BE2C (cell line): Measurements from ENCODE around the gene CDH23.

Source experiments
- DNase-seq: peaks from one replicate; pipeline ENCODE4 v3.0.0-alpha.2; 2020
- H3K27me3 ChIP-seq: fragments of 250-450 bp; sonication (Bioruptor Pico); 2 replicates; pipeline ENCODE4 v1.5.1; 2020; ENCODE audit warnings: mild to moderate bottlenecking
- H3K36me3 ChIP-seq: fragments of 250-450 bp; sonication (Bioruptor Pico); 2 replicates; pipeline ENCODE4 v1.5.1; 2020; ENCODE audit warnings: mild to moderate bottlenecking
- H3K4me1 ChIP-seq: fragments of 250-450 bp; sonication (Bioruptor Pico); 2 replicates; pipeline ENCODE4 v1.5.1; 2020
- H3K4me3 ChIP-seq: 2 replicates; pipeline ENCODE4 v1.5.1; 2011; ENCODE audit warnings: low read depth, low read length
- H3K9me3 ChIP-seq: fragments of 250-450 bp; sonication (Bioruptor Pico); 2 replicates; pipeline ENCODE4 v1.5.1; 2020
- TF ChIP-seq, protein P1 (sequence below): IDR thresholded peaks from 2 replicates; pipeline ENCODE4 v1.5.1; 2012; ENCODE audit warnings: mild to moderate bottlenecking, low read depth, low read length

The CDH23 gene

GRCh38 chr10:71549766-71550533 is 153.2 kb downstream of the CDH23 start:
- Histone ChIP-seq H3K36me3 (no peaks in the 10 kb centered on the region), H3K4me3 (no peak overlapping the region), H3K9me3 (no peaks in the 10 kb centered on the region), H3K27me3 (no peaks in the 10 kb centered on the region), H3K4me1 (peaks cover 13% of the 10 kb centered on the region)
- TF ChIP-seq, protein P1, sequence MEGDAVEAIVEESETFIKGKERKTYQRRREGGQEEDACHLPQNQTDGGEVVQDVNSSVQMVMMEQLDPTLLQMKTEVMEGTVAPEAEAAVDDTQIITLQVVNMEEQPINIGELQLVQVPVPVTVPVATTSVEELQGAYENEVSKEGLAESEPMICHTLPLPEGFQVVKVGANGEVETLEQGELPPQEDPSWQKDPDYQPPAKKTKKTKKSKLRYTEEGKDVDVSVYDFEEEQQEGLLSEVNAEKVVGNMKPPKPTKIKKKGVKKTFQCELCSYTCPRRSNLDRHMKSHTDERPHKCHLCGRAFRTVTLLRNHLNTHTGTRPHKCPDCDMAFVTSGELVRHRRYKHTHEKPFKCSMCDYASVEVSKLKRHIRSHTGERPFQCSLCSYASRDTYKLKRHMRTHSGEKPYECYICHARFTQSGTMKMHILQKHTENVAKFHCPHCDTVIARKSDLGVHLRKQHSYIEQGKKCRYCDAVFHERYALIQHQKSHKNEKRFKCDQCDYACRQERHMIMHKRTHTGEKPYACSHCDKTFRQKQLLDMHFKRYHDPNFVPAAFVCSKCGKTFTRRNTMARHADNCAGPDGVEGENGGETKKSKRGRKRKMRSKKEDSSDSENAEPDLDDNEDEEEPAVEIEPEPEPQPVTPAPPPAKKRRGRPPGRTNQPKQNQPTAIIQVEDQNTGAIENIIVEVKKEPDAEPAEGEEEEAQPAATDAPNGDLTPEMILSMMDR = no peak
- DNase-seq = no peak

DNA sequence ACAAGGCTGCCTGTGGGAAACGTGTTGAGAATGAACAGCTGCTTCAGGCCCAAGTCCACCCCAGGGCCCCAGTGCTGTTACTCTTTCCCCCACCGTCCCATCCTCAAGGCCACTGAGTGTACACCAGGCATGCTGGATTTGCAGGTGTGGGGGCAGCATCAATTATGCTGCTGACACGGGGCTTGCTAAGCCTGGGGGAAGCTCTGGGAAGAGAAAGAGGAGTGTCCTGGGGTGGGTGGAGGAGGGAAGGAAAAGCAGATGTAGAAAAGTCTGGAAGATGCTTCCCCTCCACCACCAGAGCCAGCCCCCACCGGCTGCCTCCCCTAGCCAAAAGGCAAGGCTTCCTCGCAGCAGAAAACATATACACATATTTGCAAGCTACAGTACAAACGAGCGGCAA is 153.9 kb downstream of the CDH23 start:
- DNase-seq = no peak
- H3K36me3 ChIP-seq = no peaks in the 10 kb centered on the region

GRCh38 chr10:71551970-71552369 is 155.2 kb downstream of the CDH23 start:
- Histone ChIP-seq H3K27me3 (no peaks in the 10 kb centered on the region), H3K36me3 (no peaks in the 10 kb centered on the region), H3K4me1 (peaks cover 13% of the 10 kb centered on the region), H3K4me3 (no peak overlapping the region), H3K9me3 (no peaks in the 10 kb centered on the region)
- DNase-seq = no peak
- TF ChIP-seq, protein P1 = no peak

More for the DNA sequence above, 153.9 kb downstream of the CDH23 start:
- Histone ChIP-seq H3K27me3 (no peaks in the 10 kb centered on the region), H3K4me1 (peaks cover 13% of the 10 kb centered on the region), H3K9me3 (no peaks in the 10 kb centered on the region), H3K4me3 (no peak overlapping the region)
- TF ChIP-seq, protein P1 = no peak

GRCh38 chr10:71553432-71553831 is 156.7 kb downstream of the CDH23 start:
- TF ChIP-seq, protein P1 = no peak
- Histone ChIP-seq H3K4me1 (peaks cover under 1% of the 10 kb centered on the region), H3K36me3 (no peaks in the 10 kb centered on the region), H3K27me3 (no peaks in the 10 kb centered on the region), H3K4me3 (no peak overlapping the region), H3K9me3 (no peaks in the 10 kb centered on the region)
- DNase-seq = no peak

DNA sequence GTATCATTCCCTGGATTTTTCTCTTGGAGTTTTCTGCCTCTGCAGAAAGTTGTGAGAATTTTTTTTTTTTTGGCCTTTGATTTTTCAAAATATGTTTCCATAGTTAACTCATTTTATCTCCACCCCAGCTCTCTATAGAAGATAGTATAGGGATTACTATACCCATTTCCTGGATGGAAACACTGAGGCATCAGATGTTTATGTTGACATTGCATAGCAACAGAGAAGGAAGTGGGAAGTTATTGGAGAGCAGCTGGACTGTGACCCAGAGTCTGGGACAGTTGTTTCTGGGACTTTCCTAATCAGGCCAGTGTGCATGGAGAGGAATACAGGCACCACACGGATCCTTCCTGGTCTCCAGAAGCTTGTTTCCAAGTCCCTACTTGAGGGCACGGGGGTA is 158.0 kb downstream of the CDH23 start:
- DNase-seq = no peak
- Histone ChIP-seq H3K27me3 (no peaks in the 10 kb centered on the region), H3K9me3 (no peaks in the 10 kb centered on the region), H3K4me1 (no peaks in the 10 kb centered on the region), H3K4me3 (no peak overlapping the region), H3K36me3 (no peaks in the 10 kb centered on the region)
- TF ChIP-seq, protein P1 = no peak

DNA sequence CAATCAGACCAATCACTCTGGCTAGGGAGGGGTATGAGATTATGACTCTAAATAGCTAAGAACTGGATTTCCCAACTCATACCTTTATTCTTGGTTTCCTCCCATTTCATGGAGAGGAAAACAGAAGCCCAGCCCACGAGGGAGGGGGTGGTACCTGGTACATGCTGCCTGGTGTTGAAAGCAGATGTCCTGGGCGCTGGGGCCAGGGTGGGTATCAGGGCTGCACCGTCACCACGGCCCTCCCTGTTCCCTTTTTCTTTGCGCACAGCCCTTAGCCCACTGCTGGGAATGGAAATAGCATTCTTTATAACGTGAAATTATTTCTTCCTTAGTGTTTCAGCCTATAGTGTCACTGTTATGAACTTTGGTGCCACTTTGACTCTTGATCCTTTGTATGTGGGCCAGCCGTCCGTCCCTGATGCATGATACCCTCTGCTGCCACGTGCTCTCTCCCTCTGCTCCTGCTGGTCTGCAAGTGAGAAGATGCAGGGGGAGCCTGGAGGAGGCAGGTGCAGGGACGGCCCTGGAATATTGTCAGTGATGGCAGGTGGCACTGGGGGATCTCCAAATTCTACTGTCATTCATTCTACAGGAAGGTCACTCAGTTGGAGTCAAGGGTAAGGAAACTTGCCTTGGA is 158.5 kb downstream of the CDH23 start:
- Histone ChIP-seq H3K4me3 (no peak overlapping the region), H3K9me3 (no peaks in the 10 kb centered on the region), H3K36me3 (no peaks in the 10 kb centered on the region), H3K27me3 (no peaks in the 10 kb centered on the region), H3K4me1 (no peaks in the 10 kb centered on the region)
- DNase-seq = no peak
- TF ChIP-seq, protein P1 = no peak
